GM21619 (cell line): ENCODE results near the gene FAM89B.
A peak's percentile ranks its signal among the peaks of the same experiment; 100 is the strongest.

Source experiments
- ATAC-seq: cut with Tn5 transposase; IDR thresholded peaks from one replicate; pipeline ENCODE4 v1.9.1; 2021; ENCODE audit not compliant: unreplicated experiment

Gene FAM89B

DNA sequence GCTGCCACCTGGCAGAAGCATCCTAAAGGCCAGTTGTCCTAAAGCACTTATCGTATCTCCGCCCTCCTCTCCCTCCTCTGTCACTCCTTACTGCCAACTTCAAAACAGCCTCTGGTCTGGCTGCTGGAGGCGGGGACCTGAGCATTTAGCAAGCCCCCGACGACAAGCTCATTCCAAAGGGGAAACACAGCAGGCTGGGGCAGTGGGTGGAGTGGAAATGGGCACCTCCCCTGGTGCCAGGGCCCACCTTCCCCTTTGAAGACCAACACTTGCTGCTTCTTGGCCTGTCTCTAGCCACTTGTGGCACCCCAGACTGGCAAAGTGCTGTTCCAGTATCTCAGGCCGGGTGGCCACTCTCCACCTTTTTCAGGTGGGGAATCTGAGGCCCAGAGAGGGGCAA is 38.1 kb downstream of the FAM89B start:
- no peak for ATAC-seq

DNA sequence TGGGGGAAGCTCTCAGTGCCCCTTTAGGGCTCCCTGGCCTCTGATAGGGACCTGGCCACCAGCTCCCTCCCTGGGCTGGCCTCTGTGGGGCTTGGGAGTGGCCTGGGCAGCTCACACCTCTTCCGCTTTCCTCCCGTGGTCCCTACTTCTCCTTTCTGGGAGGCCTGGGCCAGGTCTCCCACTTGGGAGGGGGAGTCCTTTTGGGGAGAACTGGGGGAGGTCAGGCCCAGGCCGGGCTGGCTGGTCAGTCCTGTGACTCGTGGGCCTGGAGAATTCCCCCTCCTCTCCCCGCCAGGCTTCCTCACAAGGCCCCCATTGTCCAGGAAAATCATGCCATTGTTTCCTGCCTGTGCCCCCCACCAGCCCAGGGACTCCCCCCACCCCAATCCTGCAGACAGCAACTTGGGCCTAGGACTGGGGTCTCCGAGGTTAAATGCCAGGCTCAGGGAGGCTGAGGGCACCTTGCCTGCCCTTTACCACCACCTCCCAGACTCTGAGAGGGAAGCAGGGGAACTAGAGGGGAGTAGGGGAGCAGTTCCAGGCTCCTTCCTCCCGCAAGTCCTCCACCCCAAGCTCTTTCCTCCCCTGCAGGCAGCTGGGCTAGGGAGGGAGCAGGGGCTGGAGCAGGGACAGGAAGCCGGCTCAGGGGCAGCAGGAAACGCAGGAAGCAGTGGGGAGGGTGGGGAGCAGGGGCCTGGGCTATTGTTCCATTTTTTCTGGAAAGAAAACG is 38.9 kb downstream of the FAM89B start:
- ATAC-seq = no peak

DNA sequence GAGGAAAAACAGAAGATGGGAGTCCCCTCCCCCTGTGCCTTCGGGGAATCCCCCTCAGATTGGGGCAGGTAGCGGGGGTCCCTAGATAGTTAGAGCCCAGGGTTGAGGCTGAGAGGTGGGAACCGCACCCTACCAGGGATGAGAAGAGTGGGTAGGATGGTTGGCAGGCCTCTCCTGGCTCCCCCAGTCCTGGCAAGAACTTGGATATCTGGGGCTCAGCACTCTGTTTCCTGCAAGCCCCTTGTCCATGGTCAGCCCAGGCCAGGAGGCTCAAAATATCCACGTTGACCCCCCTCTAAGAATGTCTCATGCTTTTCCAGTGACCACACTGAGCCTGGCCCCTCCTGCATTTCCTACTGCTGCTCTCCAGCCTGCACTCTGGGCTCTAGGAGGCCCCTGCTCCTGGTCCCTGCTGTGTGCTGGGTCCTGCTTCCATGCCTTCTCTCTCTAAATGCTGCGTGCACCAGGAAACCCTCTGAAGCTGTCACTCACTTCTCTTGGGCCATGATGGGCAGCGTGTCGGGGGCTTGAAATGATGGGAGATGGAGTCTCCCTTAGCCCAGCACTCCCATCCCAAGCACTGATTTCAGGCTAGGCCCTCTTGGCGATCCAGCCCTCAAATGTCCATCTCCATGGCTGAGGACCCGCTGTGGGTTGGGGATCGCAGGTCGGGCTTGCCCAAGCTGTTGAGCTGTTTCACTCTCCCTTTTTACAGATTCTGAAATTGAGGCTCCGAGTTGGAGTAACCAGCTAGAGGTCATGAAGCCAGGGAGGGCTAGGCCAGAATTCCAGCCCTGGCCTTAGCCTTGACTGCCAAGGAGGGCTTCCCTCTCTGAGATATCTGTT is 39.6 kb downstream of the FAM89B start:
- no peak for ATAC-seq

DNA sequence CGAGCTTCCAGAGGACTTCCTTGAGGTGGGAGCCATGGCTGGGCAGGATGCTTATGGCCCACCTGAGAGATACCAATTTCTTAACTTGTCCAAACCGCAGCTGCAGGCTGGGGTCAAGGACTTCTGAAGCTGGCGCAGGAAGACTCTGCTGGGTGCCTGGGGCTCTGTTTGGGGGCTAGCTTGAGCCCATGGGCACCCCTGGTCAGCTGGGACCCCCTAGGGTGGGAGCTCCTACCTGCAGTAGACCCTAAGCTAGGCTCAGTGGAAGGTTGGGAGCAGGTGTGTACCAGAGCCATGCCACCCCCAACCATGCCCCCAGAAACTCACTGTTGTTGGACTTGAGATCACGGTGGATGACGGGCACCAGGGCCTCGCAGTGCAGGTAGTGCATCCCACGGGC is 40.4 kb downstream of the FAM89B start:
- ATAC-seq = no peak

DNA sequence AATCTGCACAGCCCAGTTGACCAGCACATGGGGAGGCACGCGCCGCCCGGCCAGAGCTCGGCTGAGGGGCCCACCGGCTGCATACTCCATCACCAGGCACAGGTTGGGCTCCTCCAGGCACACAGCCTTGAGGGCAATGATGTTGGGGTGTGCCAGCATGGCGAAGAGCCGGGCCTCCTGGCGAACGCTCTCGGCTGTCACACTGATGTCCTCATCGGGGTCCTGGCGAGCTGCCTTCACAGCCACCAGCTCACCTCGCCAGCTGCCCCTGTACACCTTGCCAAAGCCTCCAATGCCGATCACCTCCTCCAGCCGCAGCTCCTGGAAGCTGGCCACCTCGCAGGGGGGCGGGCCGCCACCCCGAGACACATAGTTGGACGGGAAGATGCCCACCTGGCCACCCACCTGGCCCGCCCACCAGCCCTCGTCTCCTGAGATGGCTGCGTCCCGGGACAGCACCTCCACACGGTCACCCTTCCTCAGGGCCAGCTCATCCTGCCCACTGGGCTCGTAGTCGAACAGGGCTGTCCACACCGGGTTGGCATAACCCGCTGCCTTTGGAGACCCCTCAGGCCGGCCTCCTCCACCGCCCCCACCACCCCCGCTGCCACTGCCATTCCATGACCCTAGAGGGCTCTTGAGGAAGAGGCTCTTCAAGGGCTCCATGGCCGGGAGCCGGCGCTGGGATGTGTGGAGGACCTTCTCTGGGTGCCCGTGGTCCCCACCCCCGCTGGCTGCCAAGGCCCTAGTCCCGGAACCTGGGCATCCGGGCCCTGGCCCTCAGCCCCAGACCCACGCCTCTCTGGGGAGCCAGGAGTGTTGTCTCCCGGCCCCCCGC is 41.0 kb downstream of the FAM89B start:
- no peak for ATAC-seq

DNA sequence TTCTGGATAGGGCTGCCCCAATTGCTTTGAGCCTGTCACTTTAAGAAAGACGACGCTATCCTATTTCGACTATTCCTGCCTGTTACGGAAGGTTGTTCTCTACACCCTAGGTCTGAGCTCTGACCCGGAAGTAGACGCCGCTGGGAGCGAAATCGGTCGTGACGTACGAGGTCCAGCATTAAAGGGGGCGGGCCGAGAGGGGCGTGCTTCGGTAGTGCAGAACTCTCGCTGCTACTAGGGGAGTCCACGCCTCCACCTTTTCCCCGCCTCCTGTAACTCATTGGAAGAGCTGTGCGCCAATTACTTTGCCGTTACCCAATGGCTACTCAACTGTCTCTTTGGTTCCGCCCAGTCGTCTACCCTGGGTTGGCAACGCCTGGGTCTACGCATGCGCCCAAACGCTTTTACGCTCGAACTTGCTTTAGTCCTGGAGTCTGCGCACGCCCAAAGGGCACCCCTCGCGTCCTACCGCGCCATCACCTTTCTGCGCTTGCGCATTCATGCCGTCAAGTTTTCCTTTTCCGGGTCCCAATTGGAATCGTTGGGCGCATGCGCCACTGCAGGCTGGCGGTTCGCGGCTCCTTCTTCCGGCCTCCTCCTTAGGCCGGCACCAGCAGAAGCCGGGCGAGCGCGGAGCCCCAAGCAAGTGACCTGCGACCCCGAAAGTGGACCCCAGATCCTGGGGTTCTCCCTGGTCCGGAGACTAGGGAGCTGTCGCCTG is 43.1 kb downstream of the FAM89B start, which contains the start of gene PCNX3:
TSS of gene PCNX3 (plus strand) at position 548 of the 721 bp plus-strand sequence. CDS start 536 bp downstream, outside the sequence.
- ATAC-seq = peak; percentile 71

DNA sequence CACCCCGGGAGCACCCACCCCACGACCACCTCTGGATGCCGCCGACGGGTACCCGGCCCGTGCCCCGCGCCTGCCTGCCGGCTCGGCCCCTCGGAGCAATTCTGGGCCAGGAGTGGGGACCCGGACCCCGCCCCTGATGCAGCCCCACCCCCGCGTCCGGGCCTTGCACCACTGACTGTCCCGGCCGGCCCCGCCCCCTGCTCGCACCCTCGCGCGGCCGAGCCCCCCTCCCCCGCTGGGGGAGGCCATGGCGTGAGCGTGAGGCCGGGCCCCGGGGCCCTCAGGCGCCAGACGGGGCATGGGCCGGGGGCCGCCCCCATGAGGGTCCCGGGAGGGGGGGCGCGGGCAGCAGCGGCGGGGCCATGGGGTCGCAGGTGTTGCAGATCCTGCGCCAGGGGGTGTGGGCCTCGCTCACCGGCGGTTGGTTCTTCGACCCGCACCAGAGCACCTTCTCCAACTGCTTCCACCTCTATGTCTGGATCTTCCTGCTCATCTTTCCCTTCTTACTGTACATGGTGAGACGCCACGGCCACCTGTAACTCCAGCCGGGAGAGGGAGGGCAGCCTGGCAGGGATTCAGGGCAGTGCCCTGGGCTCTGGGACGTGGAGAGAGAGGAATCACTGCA is 43.7 kb downstream of the FAM89B start:
- ATAC-seq = peak; percentile 1

DNA sequence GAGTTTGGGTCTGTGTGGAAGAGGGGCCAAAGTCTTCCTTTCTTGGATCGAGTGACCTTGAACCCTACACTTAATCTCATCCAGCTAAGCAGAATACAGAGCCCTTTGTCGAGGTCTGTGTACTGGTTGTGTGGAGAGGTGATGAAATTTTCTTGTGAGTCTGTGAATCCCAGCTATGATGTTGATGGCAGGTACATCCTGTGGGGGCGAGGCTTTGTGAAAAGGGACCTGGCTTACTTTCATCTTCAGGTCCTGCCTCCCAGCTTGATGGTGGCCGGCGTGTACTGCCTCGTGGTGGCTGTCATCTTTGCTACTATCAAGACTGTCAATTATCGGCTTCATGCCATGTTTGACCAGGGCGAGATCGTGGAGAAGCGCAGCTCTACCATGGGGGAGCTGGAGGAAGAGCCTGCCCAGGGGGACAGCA is 44.2 kb downstream of the FAM89B start:
- ATAC-seq = no peak

DNA sequence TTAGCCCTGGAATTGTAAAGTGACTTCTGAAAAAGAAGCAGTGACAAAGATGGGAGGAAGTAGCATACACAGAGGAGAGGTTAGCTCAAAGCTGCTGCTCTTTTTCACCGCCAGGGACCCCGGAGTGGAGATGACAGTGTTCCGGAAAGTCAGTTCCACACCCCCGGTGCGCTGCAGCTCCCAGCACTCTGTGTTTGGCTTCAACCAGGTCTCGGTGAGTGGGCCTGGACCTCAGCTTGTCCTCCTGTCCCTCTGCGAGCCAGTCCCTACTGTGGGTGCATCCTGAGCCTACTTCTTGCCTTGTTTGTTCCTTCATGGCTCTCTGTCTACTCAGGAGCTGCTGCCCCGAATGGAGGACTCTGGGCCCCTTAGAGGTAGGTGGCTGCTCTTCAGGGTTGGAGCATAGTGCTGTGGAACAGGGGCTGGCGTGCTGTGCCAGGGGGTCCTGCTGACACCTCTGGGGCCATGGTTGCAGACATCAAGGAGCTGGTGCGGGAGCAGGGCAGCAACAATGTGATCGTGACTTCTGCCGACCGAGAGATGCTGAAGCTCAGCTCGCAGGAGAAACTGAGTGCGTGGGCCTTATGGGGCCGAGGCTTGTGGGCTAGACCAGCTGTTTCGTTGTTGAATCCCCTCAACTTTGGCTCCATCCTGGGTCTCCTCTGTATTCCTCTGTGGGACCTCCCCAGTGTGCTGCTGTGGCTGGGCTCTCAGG is 45.0 kb downstream of the FAM89B start:
- ATAC-seq = no peak

DNA sequence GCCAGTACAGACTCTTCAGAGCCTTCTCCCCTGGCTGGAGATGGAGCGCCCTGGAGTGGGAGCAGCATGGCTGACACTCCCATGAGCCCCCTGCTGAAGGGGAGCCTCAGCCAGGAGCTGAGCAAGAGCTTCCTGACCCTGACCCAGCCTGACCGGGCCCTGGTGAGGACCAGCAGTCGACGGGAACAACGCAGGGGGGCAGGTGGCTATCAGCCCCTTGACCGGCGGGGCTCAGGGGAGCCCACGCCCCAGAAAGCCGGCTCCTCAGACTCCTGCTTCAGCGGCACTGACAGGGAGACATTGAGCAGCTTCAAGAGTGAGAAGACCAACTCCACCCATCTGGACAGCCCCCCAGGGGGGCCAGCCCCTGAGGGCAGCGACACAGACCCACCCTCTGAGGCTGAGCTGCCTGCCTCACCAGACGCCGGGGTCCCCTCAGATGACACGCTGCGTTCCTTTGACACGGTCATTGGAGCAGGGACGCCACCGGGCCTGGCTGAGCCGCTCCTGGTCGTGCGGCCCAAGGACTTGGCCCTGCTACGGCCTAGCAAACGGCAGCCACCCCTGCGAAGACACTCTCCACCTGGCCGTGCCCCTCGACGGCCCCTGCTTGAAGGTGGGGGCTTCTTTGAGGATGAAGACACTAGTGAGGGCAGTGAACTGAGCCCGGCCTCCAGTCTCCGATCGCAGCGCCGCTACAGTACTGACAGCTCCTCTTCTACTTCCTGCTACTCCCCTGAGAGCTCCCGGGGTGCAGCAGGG is 45.8 kb downstream of the FAM89B start:
- ATAC-seq = no peak

DNA sequence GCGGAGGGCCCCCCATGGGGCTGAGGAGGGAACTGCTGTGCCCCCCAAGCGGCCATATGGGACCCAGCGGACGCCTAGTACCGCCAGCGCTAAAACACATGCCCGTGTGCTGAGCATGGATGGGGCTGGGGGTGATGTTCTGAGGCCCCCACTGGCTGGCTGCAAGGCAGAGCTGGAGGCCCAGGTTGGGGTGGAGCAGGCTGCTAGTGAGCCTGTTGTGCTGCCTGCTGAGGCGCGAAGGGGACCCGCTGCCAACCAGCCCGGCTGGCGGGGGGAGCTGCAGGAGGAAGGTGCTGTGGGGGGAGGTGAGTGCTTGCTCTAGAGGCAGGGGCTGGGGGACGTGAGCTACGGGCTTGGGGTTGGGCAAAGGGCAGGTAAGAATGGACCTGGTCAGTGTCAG is 46.4 kb downstream of the FAM89B start:
- no peak for ATAC-seq

DNA sequence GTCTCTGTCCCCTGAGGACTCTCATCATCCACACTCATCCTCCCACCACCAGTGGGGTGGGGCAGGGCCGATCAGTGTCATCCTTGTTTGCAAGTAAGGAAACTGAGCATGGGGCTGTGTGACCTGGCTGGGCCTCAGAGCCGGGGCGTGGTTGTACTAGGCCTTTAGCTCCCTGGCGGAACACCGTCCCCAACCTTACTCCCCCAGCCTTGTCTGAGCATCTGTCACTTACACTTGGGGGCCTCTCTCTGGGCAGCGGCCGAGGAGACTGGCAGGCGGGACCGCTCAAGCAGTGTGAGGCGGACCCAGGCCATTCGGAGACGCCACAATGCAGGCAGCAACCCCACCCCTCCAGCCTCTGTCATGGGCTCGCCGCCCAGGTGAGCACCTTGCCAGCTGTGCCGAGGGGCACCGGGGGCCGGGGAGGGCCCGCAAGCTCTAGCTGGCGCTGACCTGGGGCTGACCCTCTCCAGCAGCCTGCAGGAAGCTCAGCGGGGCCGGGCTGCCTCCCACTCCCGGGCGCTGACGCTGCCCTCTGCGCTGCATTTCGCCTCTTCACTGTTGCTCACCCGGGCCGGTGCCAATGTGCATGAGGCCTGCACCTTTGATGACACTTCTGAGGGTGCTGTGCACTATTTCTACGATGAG is 47.1 kb downstream of the FAM89B start:
- no peak for ATAC-seq

DNA sequence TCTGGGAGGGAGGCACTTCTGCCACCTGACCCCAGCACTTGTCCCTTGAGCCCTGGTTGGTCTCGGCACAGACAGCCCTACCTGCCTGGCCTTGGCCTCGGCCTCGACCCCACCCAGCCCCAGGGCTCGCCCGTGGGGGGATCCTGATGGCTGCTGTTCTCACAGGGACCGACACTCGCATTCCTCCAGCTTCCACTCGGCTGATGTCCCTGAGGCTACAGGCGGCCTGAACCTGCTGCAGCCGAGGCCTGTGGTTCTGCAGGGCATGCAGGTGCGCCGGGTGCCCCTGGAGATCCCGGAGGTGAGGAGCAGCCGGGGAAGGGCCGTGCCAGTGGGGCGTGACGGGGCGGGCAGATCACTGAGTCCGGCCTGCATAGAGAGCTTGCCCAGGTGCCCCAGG is 48.3 kb downstream of the FAM89B start:
- no peak for ATAC-seq

DNA sequence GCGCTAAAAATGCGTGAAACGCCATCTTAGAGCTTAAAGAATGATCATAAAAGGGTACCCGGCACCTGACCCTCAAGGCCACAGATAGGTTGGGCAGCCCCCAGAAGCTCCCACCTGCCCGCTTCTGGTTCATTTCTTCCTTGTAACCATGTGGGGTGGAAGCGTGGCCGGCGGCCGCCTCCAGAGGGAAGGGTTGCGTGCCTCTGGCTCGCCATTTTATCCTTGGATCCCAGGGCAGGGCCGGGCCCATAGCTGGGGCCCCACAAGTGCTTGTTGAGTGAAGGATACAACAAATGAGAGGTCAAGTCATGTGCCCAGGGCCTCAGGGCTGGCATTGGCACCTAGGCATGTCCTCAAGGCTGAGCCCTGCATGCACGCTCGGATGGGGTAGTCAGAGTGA is 49.1 kb downstream of the FAM89B start:
- ATAC-seq = no peak

DNA sequence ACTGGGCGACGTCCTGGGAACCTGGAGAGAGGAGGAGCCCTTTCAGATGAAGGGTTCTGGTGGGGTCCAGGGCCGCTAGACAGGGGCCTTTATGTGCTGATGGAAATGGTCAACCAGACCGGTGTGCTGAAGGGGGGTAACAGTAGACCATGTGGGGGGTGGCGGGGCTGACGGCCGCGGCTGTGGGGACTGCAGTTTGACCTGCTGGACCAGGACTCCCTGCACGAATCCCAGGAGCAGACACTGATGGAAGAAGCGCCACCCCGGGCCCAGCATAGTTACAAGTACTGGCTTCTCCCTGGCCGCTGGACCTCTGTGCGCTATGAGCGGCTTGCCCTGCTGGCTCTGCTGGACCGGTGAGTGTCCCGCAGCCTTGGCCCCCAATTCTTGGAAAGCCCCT is 49.7 kb downstream of the FAM89B start:
- no peak for ATAC-seq

DNA sequence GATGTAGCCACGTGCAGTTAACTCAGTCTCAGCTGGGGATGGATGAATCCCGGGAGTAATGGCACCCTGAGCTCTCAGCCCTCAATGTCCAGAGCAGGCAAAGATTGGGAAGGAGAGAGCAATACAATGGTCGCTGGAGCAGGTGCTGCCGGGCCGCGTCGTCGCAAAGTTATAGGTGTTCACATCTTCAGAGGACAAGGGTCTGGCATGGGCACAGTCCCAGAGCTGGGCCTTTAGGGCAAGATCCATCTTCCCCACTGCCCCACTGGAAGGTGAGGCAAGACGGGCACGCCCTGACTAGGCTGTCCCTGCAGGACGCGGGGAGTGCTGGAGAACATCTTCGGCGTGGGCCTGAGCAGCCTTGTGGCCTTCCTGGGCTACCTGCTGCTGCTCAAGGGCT is 50.8 kb downstream of the FAM89B start:
- ATAC-seq = no peak
